GM19043 (cell line): ENCODE results near the gene RNF13.
"Not testable (repeated sequence)": the region's sequence is repeated elsewhere in the genome, so short reads cannot be mapped to it uniquely, and the experiment has no call there.

Source experiments
- ATAC-seq: cut with Tn5 transposase; IDR thresholded peaks from one replicate; pipeline ENCODE4 v1.9.1; 2021; ENCODE audit warnings: low read depth; ENCODE audit not compliant: unreplicated experiment

The RNF13 gene

DNA sequence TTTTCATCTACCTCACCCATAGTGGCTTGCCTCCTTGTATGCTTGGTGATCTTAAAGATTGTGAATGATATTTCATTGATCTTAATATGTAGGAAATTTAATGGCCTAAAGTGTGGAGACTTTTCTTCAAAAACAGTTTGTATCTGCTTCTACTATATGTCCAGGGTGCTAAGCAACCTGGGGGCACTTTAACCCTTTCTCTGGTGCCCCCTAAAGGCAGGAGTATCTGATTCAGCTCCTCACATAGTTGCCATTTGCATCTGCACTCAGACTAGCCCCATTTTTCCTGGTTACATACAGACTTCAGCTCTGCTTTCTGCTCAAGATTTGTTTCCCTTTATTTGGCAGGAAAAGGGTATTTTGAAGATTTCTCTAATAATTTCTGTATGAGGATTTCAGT is 162.9 kb downstream of the RNF13 start:
- no peak for ATAC-seq

DNA sequence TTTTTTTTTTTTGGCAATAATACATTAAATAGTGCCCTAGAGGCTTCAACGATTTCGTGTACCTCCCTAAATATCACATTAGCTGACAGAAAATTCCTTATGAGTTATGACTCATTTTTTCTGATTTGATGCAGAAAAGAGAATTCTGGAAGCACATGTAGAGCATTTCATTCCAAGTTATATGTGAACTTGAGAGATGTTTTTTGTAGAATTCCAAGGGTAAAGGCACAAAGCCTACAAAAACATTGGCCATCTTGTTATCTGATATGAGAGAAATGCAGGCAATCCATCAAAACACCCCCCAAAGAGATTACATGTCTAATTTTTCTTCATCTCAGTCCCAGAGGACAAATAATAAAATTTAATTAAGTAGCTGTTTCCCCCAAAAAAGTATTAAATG is 164.4 kb downstream of the RNF13 start:
- ATAC-seq, result no peak

DNA sequence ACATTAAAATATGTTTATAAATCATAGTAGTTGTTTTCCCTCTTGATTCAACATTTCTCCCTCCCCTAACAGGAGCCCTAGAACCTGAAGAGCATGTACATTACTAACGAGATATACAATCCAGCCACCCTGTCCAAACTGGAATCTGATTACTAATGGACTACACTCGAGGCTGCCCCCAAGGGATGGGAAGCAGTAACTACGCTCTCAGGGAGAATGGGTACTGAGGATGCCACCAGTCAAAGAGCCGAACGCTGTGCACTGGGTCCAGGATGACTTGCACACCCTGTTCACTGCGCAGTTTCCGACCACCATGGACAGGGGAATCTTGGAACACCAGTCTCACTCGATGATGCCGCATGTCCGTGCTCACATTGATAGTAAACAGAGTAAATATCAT is 169.0 kb downstream of the RNF13 start:
- ATAC-seq, result not testable (repeated sequence)

DNA sequence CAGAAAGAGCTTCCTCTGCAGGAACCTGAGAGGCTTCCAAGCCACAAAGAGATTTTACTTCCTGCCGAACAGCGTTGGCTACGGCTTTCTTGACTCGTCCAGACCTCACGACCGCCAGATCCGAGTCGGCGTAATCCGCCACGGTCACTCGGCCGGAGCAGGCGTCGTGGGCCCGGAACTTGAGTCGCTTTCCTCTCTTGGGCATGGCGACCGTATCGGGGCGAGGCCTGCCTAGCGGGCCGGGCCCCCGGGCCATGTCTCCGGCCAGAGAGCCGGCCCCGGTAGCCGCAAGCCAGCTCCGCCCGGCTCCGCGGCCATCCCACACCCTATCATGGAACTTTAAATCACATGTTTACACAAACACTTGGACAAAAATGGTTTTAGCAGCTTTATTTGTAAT is 170.0 kb downstream of the RNF13 start:
- ATAC-seq, result not testable (repeated sequence)

DNA sequence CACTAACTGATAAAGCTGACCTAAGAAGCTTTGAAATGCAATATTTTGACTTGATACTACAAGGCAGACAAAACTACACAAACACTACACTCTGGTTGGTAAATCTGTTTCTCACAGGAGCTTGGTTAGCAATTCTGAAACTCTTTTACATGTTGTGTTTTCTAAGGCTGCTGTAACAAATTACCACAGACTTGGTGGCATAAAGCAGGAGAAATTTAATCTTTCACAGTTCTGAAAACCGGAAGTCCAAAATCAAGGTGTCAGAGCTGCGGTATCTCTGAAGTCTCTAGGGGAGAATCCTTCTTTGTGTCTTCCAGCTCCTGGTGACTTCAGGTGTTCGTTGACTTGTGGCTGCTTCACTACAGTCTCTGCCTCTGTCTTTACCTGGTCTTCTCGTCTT is 170.6 kb downstream of the RNF13 start:
- ATAC-seq, result no peak

DNA sequence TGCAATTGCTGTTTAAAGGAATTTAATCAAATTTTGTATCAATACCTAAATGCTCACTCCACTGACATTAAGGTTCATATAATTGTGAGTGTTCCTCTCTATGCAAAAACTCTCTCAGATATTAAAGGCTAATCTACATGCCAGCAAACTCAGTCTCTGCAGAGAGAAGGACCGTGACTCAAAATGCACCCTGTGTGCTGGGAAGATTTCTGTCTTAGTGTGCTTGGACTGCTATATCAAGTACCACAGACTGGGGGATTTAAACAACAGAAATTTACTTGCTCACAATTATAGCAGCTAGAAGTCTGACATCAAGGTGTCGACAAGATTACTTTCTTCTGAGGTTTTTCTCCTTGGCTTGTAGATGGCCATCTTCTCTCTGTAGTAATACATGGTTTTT is 176.3 kb downstream of the RNF13 start:
- no peak for ATAC-seq

DNA sequence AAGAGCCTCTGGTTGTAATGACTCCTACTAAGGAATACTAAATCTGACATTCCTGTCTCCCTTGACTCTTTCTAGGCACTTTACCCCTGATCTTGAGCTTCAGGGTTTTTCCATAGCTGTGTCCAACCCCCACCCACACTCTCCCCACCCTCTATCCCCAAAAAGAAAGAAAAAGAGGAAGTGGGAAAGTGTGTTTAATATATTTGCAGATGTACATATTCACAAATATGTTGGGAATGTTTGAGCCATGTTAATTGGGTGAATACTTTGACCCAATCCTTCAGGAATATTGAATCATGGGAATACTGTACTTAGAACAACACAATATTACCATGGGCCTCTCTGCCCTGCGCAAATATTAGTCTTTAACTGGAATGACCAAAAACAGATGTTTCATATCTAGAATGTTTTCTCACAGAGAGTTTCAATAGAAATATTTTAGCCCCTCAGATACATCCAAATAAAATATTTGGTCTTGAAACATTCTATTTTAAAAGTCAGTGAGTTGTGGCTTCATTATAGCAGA is 177.5 kb downstream of the RNF13 start:
- ATAC-seq, result no peak

DNA sequence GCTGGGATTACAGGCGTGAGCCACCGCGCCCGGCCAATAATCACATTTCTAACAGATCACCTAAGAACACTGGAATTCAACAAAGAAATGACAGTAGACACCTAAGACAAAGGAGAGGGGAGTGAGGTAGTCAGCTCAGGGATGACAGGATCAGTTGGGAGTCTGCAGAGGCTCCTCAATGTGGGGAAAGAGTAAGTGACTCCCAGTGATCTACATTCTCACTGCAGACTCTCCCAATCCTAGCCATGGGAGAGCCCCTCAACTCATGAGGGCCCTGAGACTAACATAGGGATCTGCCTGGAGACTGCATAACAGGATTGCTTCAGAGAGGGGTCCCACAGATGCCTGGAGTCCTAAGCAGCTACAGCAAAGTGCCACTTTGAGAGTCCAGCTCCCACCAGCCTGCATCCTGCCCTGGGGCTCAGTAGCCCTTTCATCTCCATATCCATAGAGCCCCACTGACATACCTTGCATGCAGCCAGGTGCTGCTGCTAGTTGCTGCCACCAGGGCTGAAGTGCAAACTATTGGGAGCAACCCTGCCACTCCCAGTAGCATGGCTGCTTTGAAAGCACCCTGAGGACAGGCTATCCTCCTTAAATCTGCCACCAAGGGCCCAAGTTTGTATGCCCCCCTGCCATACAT is 179.5 kb downstream of the RNF13 start:
- ATAC-seq, result no peak

DNA sequence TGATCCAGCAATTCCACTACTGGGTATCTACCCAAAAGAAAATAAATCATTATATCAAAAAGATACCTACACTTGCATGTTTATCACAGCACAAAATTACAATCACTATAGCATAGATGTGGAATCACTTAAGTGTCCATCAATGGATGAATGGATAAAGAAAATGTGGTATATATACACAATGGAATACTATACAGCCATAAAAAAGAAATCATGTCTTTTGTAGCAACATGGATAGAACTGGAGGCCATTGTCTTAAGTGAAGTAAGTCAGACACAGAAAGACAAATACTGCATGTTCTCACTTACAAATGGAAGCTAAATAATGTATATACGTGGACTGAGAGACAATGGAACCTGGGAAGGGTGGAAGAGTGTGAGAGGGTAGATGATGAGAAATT is 185.9 kb downstream of the RNF13 start:
- ATAC-seq, result no peak

DNA sequence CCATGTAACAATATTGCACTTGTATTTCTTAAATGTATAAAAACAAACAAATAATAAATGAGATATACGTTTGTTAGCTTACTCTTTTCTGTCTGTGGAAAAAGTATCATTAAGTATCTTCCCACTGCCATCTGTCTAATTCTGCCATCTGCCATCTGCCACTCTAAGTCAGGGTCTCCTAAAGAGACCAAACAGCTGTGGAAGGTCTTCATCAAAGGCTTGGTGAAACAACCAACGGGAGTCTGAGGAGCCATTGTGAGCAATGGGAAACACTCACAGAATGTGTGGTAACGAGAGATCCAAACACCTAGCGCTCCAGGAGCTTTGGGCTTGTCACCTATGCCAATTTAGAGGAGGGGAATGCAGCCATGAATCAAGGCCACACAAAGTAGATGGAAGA is 186.4 kb downstream of the RNF13 start:
- no peak for ATAC-seq

DNA sequence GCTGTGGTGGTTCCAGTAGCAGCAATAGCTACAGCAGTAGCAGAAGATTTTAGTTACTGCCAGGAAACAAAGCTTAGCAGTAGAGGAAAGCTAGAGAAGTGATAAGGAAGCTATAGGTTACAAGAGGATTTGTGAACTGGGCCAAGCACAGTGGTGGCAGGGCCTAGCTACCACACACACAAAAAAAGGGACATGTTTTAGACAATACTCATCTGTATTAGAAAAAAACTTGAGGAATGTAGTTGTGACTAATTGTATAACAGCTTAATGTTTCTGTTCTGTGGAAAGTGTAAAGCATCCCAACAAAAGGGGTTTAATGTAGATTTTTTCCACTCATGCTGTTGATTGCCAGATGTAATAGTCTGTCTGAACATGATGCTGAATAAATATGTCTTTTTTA is 187.6 kb downstream of the RNF13 start:
- ATAC-seq, result no peak

DNA sequence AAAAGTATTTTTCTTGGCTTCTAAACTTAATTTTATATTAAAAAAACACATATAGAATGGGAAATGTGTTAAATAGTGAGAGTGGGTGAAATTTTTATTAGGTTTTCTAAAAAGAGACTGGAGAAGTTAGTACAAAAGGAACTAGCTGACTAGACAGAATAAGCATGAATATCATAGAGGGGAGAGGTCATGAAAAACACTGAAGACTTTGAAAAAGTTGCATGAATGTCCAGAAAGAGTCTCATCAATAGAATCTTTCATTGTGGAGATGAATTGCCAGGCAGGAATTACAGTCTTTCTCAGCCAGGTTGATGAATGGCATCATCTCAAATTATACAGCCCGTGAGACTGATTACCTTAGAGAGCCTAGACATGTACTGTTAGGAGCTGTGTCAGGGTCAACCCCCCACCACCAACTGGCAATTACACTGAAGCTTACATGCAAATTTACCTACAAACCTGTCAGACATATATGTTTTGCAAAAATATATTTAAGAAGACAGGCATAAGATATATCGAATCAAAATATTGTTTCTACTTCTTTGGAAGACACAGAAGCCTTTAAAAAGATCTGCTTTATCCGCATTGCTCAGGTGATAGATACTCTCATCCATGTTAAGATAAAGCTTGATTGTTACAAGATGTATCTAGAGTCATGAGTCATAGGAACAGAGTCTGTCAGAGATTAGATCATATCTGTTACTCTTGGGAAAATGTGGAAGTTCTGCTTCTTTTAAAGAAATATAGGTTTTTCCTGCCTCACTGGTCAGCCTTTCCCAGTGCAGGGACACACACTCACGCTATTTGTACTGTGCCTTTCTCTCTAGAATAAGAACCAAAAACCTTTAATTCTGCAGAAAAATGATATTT is 192.5 kb downstream of the RNF13 start:
- ATAC-seq, result no peak

DNA sequence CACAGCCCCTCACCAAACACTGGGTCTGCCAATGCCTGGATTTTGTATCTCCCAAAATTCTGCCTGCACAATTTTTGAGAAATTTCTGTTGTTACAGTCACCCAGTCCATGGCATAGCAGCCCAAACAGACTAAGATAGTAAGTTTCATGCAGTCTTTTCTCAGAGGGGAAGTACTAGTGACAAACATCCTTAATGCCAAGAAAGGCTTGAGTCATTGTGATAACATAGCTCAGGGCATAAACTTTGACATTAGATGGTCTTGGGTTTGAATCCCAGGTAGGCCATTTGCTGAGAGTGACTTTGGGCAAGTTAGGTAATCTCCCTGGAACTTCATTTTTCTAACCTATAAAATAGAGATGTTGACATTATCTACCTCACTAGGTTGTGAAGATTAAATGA is 193.8 kb downstream of the RNF13 start:
- no peak for ATAC-seq
